CD4-positive, alpha-beta T cell treated with Interleukin-17A for 1 hour (primary cell): ENCODE measurements around the gene CMIP.

Experiments
- DNase-seq: peaks from one replicate; pipeline ENCODE4 v3.0.0-alpha.2; 2020

CMIP gene

DNA sequence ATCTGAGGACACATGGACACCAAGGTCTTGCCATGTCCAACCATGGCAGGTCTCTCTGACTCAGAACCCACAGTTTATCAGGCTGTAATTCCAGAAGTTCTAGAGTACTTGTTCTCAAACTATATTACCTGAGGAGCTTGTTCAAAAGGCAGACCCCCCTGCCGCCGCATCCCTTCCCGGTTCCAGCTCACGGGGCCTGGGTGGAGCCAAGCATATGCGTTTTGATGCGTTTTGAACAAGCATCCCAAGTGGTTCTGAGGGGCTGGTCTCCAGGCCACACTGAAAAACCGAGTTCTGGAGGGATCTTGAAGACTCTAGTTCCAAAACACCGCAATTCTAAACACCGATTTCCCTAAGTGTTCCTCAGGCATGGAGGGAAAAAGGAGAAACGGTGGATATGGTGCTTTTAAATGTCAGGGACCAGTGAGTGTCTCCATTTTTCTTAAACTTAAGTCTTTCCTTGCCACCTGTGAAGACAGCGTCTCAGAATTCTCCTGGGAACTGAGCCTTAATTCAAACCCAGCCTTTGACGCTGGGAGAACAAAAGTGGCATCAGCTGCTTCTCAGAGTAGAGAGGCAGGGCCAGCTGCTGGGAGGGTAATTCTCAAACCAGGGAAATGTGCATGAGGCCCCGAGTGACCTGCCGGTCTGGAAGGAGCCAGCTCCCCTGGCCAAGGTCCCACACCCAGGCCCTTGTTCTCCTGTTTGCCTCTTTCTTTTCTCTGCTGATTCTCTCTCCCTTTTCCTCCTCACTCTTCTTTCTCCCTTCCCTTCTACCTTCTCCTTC, 250.1 kb downstream of the CMIP start:
- DNase-seq, result no peak

DNA sequence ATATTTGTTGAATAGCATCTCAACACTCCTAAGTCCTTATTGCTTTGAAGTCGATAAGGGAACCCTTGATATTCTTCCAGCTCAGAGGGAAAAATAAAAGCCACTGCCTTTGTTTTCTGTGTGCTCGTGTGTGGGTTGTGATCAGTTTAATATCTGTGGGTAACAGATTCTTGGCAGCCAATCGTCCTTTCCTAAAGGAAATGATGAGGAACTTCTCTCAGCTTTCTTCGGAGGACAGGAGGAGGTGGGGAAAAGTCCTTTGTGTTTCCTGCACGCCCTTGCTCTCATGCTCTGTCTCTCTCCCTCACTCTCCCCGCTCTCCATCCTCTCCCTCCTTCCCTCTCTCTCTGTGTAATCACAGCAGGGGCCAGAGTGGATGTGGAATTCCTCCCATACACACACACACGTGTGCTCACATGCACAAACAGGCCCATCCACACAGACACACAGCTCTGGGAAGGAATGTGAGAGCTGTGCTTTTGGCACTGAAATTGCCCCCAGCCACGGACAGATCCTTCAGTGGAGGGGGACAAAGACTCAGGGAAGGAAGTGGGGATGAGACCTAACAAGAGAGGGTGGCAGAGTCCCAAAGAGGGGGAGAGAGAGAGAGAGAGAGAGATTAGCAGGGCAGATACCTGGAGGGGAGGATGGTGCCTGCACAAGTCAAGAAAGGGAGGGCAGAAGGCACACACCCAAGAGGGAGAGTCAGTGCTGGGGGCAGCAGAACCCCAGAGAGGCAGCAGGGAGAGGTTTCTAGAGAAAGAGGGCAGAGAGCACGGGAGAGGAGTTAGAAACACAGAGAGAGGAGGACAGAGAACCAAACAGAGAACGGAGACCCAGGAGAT, 250.9 kb downstream of the CMIP start:
- DNase-seq, result no peak

DNA sequence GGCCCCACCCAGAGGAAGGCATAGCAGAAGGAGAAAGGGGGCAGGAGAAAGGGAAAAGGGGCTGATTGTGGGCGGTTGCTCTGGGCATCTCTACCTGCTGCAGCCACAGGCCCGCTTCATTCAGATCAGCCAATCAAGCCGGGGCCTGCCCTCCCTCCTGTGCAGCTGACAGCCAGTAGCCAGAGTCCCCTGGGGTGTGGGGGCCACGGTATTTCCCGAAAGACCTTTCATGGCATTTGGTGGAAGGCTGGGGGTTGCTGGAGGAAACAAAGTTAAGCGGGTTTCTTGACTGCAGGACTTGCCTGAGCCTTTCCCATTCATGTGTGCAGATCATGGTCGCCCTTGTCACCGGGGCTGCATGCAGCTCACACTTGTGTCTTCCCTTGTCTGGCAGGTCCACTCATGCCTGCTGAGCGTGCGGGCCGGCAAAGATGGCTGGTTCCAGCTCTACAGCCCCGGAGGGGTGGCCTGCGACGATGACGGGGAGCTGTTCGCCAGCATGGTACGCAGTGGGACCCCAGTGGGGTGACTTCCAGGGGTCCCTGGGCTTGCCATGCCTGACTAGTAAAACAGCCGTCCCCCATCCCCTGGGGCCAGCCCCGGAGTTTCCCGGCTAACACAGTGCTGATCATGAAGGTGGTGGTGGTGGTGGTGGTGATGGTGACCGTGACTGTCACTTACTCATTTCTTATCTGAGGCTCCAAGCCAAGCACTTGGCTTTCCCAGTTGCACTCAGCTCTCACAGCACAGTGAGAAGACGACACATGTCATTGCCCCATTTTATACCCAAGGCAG, 251.8 kb downstream of the CMIP start:
- no peak for DNase-seq

GRCh38 chr16:81696961-81697615, 252.5 kb downstream of the CMIP start:
- peak; percentile 50 for DNase-seq

DNA sequence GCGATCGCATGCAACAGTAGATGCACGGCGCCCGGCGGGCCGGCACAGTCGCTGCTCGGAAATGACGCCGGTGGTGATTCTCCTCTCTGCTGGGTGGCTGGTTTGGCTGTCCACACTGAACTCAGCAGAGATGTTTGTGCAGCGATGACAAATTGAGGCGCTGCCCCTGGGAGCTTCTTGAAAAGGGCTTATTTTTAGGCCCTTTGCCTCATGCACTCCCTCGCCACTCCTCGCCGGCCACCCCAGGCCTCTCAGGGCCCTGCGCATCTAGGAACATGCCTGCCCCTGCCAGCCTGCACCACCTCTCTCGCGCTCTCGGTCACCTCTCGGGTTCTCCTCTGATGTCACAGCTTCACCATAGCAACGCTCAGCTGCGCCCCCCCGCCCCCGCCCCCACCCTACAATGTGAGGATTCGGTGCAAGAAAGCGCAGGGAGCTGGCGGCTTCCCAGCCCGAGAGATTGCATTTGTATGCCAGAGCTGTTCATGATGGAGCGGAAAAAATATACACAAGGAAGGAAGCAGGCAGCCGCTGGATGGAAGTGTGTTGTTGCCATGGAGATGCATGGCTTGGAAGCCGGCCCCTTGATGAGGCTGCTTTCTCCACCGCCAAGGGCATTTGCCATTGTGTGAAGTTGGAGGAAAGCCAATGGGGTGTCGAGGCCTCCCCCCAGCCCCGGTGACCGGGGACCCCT, 253.2 kb downstream of the CMIP start:
- no peak for DNase-seq

- no peak for DNase-seq
These were observed 253.7 kb downstream of the CMIP start for GRCh38 chr16:81698310-81698641.

DNA sequence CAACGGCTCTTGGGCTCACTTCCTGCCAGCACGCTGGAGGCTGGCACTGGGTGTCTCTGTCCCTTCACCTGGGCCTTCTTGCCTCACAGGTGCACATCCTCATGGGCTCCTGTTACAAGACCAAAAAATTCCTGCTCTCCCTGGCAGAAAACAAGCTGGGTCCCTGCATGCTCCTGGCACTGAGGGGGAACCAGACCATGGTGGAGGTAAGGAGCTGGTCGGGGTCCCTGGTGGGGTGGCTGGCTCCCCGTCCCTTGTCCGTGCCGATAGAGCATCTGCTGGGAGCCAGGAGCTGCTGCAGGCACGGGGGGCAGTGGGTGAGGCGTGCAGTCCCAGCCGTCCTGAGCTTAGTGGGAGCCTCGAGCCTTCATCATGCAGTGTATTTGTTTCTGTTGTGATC, 255.0 kb downstream of the CMIP start:
- DNase-seq, result no peak

DNA sequence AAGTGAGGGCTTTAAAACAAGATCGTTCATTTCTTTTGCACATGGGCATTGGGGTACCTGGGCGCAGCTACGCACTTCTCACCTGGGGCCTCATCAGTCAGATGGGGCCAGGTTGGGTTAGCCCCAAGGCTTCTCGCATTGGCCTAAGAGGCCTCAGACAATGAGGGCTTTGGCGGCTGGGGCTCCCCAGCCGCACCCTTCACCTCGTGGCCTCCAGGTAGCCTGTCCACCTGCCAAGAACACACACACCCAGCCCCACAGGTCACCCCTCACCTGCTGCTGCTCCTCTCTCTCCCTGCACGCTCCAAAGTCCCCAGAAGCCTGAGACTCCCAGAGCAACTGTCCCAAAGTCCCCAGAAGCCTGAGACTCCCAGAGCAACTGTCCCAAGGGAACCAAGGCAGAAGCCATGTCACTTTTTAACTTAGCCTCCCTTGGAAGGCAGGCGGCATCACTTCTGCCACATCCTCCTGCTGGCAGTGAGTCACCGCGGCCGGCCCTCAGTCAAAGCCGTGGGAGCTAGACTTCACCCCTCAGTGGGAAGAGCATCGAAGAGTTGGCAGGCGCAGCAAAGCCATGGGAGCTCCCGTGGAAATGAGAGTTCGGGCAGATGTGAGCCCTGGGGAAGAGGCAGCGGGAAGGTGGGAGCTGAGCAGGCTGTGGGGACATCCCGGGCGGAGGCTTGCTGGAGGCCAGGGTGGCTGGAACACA, 255.6 kb downstream of the CMIP start:
- DNase-seq, result no peak

DNA sequence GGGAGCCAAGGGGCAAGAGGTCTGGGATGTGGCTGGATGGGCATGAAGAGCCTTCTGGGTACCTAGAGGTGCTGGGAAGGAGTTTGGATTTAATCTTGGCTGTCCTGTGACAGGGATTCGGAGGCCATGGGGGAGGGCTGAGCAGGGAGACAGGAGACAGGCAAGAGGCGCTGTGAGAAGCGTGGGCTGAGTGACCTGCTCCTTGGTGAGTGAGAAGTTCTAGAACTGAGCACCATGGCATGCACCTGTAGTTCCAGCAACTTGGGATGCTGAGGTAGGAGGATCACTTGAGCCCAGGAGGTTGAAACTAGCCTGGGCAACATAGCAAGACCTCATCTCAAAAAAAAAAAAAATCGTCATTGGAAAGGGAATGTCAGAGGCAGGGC, 256.2 kb downstream of the CMIP start:
- DNase-seq, result no peak

DNA sequence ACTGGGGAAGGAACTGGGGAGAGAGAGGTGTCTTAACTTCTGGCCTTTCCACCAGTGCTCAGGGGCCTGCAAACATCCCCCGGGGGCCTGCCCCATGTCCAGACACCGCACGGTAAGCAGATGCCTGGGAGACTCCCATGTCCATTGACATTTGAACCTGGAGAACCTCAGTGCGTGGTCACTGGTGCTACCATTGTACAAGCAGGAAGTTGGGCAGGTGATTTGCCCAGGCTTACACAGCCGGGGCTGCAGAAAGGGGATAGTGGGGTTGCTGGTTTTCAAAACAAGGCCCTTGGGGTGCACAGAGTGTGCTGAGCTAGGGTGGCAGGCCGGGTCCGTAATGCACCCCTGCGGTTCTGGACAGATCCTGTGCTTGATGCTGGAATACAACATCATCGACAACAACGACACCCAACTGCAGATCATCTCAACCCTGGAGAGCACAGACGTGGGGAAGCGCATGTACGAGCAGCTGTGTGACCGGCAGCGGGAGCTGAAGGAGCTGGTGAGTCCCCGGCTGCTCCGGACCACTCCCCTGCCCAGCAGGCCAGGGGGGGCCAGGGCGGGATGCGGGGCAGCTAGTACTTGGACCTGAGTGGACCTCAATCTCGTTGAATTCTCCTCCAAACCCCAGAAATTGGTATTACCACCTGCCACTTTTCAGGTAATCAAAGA, 256.8 kb downstream of the CMIP start:
- no peak for DNase-seq

- DNase-seq, result no peak
These were observed 257.9 kb downstream of the CMIP start for GRCh38 chr16:81702506-81702905.

GRCh38 chr16:81703177-81704155, 258.9 kb downstream of the CMIP start:
- DNase-seq, result no peak

- no peak for DNase-seq
These were observed 260.7 kb downstream of the CMIP start for GRCh38 chr16:81705261-81705660.

DNA sequence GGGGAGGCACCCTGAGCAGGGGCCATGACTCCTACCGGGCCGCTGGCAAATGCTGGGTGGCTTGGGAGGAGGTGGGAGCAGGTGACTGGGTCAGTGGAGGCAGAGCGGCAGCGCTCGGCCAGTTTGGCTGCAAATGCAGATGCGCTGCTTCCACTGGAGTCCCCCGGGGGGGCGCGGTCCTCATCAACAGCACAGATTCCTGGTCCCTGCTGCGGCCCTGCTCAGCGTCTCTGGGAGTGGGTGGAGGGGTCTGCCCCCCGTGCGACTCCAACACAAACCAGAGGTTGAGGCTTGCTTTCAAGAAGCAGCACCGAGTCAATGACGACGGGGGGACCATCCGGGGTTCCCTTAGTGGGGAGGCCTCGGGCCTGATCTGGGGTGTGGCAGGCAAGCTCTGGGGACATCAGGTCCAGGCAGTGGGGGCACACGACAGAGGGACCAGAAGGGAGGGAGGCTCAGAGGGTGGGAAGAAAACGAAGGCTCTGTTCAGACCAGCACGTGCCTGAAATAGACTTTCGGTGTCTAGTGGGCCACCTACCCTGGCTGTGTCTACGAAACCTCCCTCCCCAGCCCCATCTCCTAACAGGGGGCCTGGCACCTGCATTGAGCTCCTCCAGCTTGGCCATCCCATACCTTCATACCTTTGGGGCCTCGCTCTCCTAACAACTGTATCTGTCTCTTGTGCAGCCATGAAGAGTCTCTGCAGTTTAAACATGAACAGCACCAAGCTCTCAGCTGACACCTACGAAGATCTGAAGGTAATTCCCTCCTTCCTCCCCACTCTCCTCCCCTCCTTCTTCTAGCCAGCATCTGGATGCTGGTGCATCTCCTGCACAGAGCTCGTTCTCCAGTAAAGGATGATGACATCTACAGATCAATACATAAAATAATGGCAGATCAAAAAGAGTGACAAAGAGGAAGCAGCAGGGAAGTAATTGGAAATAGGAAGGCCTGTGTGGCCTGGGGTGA, 262.0 kb downstream of the CMIP start:
- DNase-seq, result no peak

GRCh38 chr16:81707411-81708265, 263.0 kb downstream of the CMIP start:
- no peak for DNase-seq

DNA sequence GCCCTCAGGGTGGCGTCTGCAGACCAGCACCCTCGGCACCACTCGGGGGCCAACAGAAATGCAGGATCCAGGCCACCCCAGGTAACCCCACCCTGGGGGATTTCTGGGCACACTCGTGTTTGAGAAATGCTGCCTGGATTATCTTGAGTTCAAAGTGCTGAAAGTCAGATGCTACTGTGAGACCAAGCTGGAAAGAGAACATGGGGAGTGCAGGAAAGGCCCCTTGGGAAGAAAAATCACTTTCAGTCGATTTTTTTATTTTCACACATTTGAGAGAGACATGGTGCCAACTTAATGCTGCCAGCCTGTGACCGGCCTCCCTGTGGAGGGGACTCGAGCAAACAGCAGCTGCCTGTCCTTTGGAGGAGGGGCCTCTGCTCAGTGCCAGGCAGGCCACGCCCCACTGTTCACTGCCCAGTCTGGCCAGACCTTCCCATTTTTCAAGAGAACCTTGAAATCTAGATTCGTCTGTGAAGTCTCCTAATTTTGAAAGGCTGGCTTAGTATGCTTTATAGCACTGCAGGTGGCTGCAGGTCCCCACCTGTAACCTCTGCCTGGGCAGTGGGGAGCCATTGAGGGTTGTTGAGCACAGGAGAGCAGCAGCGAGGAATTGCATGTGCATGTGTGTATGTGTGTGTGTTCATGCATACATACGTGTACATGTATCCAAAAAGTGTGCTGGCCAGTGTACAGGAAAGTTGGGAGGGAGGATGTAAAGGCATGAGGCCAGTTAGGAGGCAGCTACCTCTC, 263.8 kb downstream of the CMIP start:
- DNase-seq, result no peak
